ENCODE data around the gene DDA1. TPM values are rescaled to one million over a fixed set of nuclear protein-coding genes. Genes with fewer than 3 reads are reported as not detected.

Gene DDA1
- total RNA-seq, 1 experiment from 2014 or later = 42.8 TPM

DNA sequence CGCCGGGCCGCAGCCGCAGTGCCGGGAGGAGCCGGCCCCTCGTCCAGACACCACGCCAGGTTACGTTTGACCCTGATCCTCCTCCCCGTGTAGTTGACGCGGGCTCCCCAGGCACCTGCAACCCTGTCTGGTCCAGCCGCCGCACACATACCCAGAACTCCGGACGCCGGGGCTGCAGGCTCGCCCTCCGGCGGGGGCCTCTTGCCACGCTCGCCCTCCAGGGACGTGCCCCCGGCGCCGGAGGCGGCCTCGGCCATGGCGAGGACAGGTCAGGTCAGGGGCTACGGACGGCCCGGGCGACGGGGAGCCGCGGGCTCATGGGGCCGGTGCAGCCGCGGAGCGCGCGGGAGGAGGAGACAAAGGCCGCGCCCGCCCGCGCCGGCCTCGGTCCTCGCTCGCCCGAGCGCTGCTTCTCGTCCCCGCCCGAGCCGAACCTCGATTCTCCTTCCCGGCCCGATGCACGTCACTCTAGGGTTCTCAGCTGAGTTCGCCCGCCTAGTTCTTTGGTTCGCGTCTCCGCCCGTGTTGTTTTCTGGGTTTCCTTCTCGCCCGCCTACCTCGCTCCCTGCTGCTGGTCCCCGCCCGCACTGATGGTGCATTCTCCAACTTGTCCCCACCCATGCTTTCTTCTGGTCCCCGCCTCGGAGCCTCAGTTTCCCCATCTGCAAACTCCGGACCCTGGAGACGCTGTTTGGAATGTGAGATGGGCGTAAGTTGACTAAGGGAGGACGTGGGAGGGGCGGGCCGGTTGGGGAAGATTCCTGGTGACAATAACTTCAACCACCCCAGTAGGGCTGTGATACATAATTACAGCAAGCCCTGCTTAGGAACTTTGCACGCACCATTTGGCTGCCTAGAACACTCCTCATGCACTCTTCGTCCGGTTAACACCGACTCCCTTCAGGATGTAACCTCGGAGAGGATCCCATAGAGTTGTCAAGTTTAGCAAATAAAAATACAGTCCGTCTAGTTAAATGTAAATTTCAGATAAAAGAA, 25.3 kb downstream of the DDA1 start, which contains the start of gene ANO8:
Gene ANO8 (minus strand): TSS at position 442 of the 996 bp plus-strand sequence. CDS start 185 bp downstream, at position 257.
- H3K27ac Mint-ChIP-seq = no peak within 1 kb of the TSS; the same call in 1 of the 2 replicates
- H3K9me3 Mint-ChIP-seq = peaks cover 5% of the 10 kb centered on the region
- H3K27me3 Mint-ChIP-seq (ENCODE audit: low read depth) = peaks cover 5% of the 10 kb centered on the region
- DNase-seq (ENCODE audit: low spot score) (peak; percentile 98), ATAC-seq (peak; percentile 35)
- H3K4me3 Mint-ChIP-seq = peak within 1 kb of the TSS; percentile 99
- peaks cover 39% of the 10 kb centered on the region for H3K4me1 Mint-ChIP-seq
- peaks cover 11% of the 10 kb centered on the region for H3K36me3 Mint-ChIP-seq
- ChIA-PET CTCF (interaction anchor here (0.7 to 3.7 kb wide), 12 partner anchors 8 to 57 kb away, joined by 3 to 27 read pairs (median 6); partner anchors contain the start of genes DDA1 and MRPL34), POLR2A (interaction anchor here (0.6 to 1.9 kb wide), 7 partner anchors 10 to 162 kb away, joined by 3 to 5 read pairs (median 3); partner anchors contain the start of genes BABAM1 and DDA1)
- TF ChIP-seq HMGXB4 (CRISPR knock-in tag; IDR thresholded peaks at IDR 0.05) = peak; percentile 95
- TF ChIP-seq GABPB1 (CRISPR knock-in tag; IDR thresholded peaks at IDR 0.05) = peak; percentile 17
- TF ChIP-seq SMAD3 (CRISPR knock-in tag; IDR thresholded peaks at IDR 0.05; ENCODE audit: borderline replicate concordance) = 0 out of 2 replicates have a peak, but pooled peaks have one; percentile 72
- no peak for TF ChIP-seq MYBL2 (CRISPR knock-in tag; IDR thresholded peaks at IDR 0.05)
- peak; percentile 93 for TF ChIP-seq SP1 (CRISPR knock-in tag; conservative IDR thresholded peaks at IDR 0.05)
- TF ChIP-seq CREM (CRISPR knock-in tag; IDR thresholded peaks at IDR 0.05) = peak; percentile 62; the same call in 1 of the 2 replicates
- peak; percentile 62; the same call in 1 of the 2 replicates for TF ChIP-seq NFE2L1 (CRISPR knock-in tag; IDR thresholded peaks at IDR 0.05)
- peak; percentile 93 for TF ChIP-seq E2F5 (CRISPR knock-in tag; IDR thresholded peaks at IDR 0.05)
- peak; percentile 39; the same call in 1 of the 2 replicates for TF ChIP-seq ZNF121 (CRISPR knock-in tag; IDR thresholded peaks at IDR 0.05)
- TF ChIP-seq OVOL2 (CRISPR knock-in tag; IDR thresholded peaks at IDR 0.05; ENCODE audit: borderline replicate concordance) = no peak
- peak; percentile 80; the same call in 1 of the 2 replicates for TF ChIP-seq ATF1 (CRISPR knock-in tag; IDR thresholded peaks at IDR 0.05)
- no peak for TF ChIP-seq TEAD4 (CRISPR knock-in tag; IDR thresholded peaks at IDR 0.05)
- TF ChIP-seq, protein P1, sequence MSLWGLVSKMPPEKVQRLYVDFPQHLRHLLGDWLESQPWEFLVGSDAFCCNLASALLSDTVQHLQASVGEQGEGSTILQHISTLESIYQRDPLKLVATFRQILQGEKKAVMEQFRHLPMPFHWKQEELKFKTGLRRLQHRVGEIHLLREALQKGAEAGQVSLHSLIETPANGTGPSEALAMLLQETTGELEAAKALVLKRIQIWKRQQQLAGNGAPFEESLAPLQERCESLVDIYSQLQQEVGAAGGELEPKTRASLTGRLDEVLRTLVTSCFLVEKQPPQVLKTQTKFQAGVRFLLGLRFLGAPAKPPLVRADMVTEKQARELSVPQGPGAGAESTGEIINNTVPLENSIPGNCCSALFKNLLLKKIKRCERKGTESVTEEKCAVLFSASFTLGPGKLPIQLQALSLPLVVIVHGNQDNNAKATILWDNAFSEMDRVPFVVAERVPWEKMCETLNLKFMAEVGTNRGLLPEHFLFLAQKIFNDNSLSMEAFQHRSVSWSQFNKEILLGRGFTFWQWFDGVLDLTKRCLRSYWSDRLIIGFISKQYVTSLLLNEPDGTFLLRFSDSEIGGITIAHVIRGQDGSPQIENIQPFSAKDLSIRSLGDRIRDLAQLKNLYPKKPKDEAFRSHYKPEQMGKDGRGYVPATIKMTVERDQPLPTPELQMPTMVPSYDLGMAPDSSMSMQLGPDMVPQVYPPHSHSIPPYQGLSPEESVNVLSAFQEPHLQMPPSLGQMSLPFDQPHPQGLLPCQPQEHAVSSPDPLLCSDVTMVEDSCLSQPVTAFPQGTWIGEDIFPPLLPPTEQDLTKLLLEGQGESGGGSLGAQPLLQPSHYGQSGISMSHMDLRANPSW (CRISPR knock-in tag; conservative IDR thresholded peaks at IDR 0.05; ENCODE audit: low read depth) = no peak
- TF ChIP-seq, protein P2, sequence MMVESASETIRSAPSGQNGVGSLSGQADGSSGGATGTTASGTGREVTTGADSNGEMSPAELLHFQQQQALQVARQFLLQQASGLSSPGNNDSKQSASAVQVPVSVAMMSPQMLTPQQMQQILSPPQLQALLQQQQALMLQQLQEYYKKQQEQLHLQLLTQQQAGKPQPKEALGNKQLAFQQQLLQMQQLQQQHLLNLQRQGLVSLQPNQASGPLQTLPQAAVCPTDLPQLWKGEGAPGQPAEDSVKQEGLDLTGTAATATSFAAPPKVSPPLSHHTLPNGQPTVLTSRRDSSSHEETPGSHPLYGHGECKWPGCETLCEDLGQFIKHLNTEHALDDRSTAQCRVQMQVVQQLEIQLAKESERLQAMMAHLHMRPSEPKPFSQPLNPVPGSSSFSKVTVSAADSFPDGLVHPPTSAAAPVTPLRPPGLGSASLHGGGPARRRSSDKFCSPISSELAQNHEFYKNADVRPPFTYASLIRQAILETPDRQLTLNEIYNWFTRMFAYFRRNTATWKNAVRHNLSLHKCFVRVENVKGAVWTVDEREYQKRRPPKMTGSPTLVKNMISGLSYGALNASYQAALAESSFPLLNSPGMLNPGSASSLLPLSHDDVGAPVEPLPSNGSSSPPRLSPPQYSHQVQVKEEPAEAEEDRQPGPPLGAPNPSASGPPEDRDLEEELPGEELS (CRISPR knock-in tag; IDR thresholded peaks at IDR 0.05) = peak; percentile 86
- peak; percentile 13; the same call in 1 of the 2 replicates for TF ChIP-seq ESRRA (CRISPR knock-in tag; IDR thresholded peaks at IDR 0.05; ENCODE audit: borderline replicate concordance)
- TF ChIP-seq FOXK1 (CRISPR knock-in tag; IDR thresholded peaks at IDR 0.05) = peak; percentile 65; the same call in 1 of the 2 replicates
- no peak for TF ChIP-seq ERG (CRISPR knock-in tag; IDR thresholded peaks at IDR 0.05)
- no peak for TF ChIP-seq ZNF671 (CRISPR knock-in tag; IDR thresholded peaks at IDR 0.05)
- no peak for TF ChIP-seq EMX1 (CRISPR knock-in tag; IDR thresholded peaks at IDR 0.05)
- TF ChIP-seq, protein P3, sequence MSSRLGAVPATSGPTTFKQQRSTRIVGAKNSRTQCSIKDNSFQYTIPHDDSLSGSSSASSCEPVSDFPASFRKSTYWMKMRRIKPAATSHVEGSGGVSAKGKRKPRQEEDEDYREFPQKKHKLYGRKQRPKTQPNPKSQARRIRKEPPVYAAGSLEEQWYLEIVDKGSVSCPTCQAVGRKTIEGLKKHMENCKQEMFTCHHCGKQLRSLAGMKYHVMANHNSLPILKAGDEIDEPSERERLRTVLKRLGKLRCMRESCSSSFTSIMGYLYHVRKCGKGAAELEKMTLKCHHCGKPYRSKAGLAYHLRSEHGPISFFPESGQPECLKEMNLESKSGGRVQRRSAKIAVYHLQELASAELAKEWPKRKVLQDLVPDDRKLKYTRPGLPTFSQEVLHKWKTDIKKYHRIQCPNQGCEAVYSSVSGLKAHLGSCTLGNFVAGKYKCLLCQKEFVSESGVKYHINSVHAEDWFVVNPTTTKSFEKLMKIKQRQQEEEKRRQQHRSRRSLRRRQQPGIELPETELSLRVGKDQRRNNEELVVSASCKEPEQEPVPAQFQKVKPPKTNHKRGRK (CRISPR knock-in tag; IDR thresholded peaks at IDR 0.05; ENCODE audit: borderline replicate concordance) = no peak
- TF ChIP-seq, protein P4, sequence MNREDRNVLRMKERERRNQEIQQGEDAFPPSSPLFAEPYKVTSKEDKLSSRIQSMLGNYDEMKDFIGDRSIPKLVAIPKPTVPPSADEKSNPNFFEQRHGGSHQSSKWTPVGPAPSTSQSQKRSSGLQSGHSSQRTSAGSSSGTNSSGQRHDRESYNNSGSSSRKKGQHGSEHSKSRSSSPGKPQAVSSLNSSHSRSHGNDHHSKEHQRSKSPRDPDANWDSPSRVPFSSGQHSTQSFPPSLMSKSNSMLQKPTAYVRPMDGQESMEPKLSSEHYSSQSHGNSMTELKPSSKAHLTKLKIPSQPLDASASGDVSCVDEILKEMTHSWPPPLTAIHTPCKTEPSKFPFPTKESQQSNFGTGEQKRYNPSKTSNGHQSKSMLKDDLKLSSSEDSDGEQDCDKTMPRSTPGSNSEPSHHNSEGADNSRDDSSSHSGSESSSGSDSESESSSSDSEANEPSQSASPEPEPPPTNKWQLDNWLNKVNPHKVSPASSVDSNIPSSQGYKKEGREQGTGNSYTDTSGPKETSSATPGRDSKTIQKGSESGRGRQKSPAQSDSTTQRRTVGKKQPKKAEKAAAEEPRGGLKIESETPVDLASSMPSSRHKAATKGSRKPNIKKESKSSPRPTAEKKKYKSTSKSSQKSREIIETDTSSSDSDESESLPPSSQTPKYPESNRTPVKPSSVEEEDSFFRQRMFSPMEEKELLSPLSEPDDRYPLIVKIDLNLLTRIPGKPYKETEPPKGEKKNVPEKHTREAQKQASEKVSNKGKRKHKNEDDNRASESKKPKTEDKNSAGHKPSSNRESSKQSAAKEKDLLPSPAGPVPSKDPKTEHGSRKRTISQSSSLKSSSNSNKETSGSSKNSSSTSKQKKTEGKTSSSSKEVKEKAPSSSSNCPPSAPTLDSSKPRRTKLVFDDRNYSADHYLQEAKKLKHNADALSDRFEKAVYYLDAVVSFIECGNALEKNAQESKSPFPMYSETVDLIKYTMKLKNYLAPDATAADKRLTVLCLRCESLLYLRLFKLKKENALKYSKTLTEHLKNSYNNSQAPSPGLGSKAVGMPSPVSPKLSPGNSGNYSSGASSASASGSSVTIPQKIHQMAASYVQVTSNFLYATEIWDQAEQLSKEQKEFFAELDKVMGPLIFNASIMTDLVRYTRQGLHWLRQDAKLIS (CRISPR knock-in tag; IDR thresholded peaks at IDR 0.05; ENCODE audit: borderline replicate concordance) = no peak
